ENCODE results near the gene SLC49A3.
A peak's percentile ranks its signal among the peaks of the same experiment; 100 is the strongest.

The SLC49A3 gene

GRCh38 chr4:717601-718320 lies 28.8 kb upstream of the SLC49A3 start:
- DNase-seq (ENCODE audit: low spot score) (no peak), ATAC-seq (ENCODE audit: low read depth) (no peak)
- Histone ChIP-seq H3K9me3 (ENCODE audit: severe bottlenecking) (no peaks in the 10 kb centered on the region), H3K27ac (ENCODE audit: poor library complexity, severe bottlenecking) (no peak overlapping the region), H3K36me3 (ENCODE audit: low read depth) (no peaks in the 10 kb centered on the region; the same call in 1 of the 2 replicates), H3K4me1 (ENCODE audit: insufficient read depth, poor library complexity, severe bottlenecking) (peaks cover 4% of the 10 kb centered on the region), H3K4me3 (ENCODE audit: severe bottlenecking) (no peak overlapping the region), H3K27me3 (ENCODE audit: insufficient read depth, poor library complexity, severe bottlenecking) (no peaks in the 10 kb centered on the region)
- TF ChIP-seq CTCF (IDR thresholded peaks at IDR 0.05; ENCODE audit: poor library complexity, severe bottlenecking), result no peak

- no peak for TF ChIP-seq CTCF (IDR thresholded peaks at IDR 0.05; ENCODE audit: poor library complexity, severe bottlenecking)
- no peak overlapping the region for H3K27ac ChIP-seq (ENCODE audit: poor library complexity, severe bottlenecking)
- H3K27me3 ChIP-seq (ENCODE audit: insufficient read depth, poor library complexity, severe bottlenecking), result no peaks in the 10 kb centered on the region
- DNase-seq (ENCODE audit: low spot score) (peak; percentile 42), ATAC-seq (ENCODE audit: low read depth) (no peak)
- H3K4me3 ChIP-seq (ENCODE audit: severe bottlenecking), result no peak overlapping the region
- no peaks in the 10 kb centered on the region for H3K4me1 ChIP-seq (ENCODE audit: insufficient read depth, poor library complexity, severe bottlenecking)
- peaks cover 16% of the 10 kb centered on the region for H3K36me3 ChIP-seq (ENCODE audit: low read depth)
- H3K9me3 ChIP-seq (ENCODE audit: severe bottlenecking), result no peaks in the 10 kb centered on the region
Observed at GRCh38 chr4:714087-714486, 25.1 kb upstream of the SLC49A3 start.

GRCh38 chr4:712916-713632 lies 24.1 kb upstream of the SLC49A3 start:
- ATAC-seq (ENCODE audit: low read depth), result no peak
- Histone ChIP-seq H3K36me3 (ENCODE audit: low read depth) (peaks cover 18% of the 10 kb centered on the region), H3K27ac (ENCODE audit: poor library complexity, severe bottlenecking) (no peak overlapping the region), H3K9me3 (ENCODE audit: severe bottlenecking) (no peaks in the 10 kb centered on the region), H3K27me3 (ENCODE audit: insufficient read depth, poor library complexity, severe bottlenecking) (no peaks in the 10 kb centered on the region), H3K4me1 (ENCODE audit: insufficient read depth, poor library complexity, severe bottlenecking) (no peaks in the 10 kb centered on the region), H3K4me3 (ENCODE audit: severe bottlenecking) (no peak overlapping the region)
- DNase-seq (ENCODE audit: low spot score), result peak; percentile 23
- no peak for TF ChIP-seq CTCF (IDR thresholded peaks at IDR 0.05; ENCODE audit: poor library complexity, severe bottlenecking)

- H3K27ac ChIP-seq (ENCODE audit: poor library complexity, severe bottlenecking), result no peak overlapping the region
- no peaks in the 10 kb centered on the region for H3K9me3 ChIP-seq (ENCODE audit: severe bottlenecking)
- no peaks in the 10 kb centered on the region for H3K27me3 ChIP-seq (ENCODE audit: insufficient read depth, poor library complexity, severe bottlenecking)
- no peak for TF ChIP-seq CTCF (IDR thresholded peaks at IDR 0.05; ENCODE audit: poor library complexity, severe bottlenecking)
- no peak for ATAC-seq (ENCODE audit: low read depth)
- DNase-seq (ENCODE audit: low spot score), result no peak
- H3K4me1 ChIP-seq (ENCODE audit: insufficient read depth, poor library complexity, severe bottlenecking), result no peaks in the 10 kb centered on the region
- no peak overlapping the region for H3K4me3 ChIP-seq (ENCODE audit: severe bottlenecking)
- peaks cover 19% of the 10 kb centered on the region for H3K36me3 ChIP-seq (ENCODE audit: low read depth)
Observed at GRCh38 chr4:712093-712492, 23.1 kb upstream of the SLC49A3 start.

GRCh38 chr4:710916-711315 lies 22.0 kb upstream of the SLC49A3 start:
- peaks cover 19% of the 10 kb centered on the region for H3K36me3 ChIP-seq (ENCODE audit: low read depth)
- TF ChIP-seq CTCF (IDR thresholded peaks at IDR 0.05; ENCODE audit: poor library complexity, severe bottlenecking), result no peak
- ATAC-seq (ENCODE audit: low read depth), result no peak
- no peaks in the 10 kb centered on the region for H3K4me1 ChIP-seq (ENCODE audit: insufficient read depth, poor library complexity, severe bottlenecking)
- no peak overlapping the region for H3K4me3 ChIP-seq (ENCODE audit: severe bottlenecking)
- no peak overlapping the region for H3K27ac ChIP-seq (ENCODE audit: poor library complexity, severe bottlenecking)
- DNase-seq (ENCODE audit: low spot score), result peak; percentile 31
- H3K27me3 ChIP-seq (ENCODE audit: insufficient read depth, poor library complexity, severe bottlenecking), result no peaks in the 10 kb centered on the region
- H3K9me3 ChIP-seq (ENCODE audit: severe bottlenecking), result no peaks in the 10 kb centered on the region

Measured in RWPE2 (cell line).